HL-60 (cell line): ENCODE results near the gene CCR5AS.

Experiments used
- DNase-seq, 2 experiments: peaks; one replicate each; pipeline ENCODE4 v3.0.0-alpha.2; 2010 to 2020; ENCODE audit warnings: low read depth in 1 of 2, low spot score in 1 of 2
- H3K27ac ChIP-seq: fragments of 250-450 bp; sonication (Bioruptor Pico); replicated peaks from 2 replicates; pipeline ENCODE4 v1.5.1; 2020; ENCODE audit warnings: mild to moderate bottlenecking, moderate library complexity
- H3K27me3 ChIP-seq: fragments of 250-450 bp; sonication (Bioruptor Pico); 2 replicates; pipeline ENCODE4 v1.5.1; 2021; ENCODE audit warnings: mild to moderate bottlenecking, moderate library complexity; ENCODE audit not compliant: insufficient read depth, poor library complexity, severe bottlenecking
- H3K4me3 ChIP-seq: replicated peaks from 2 replicates; pipeline ENCODE4 v1.5.1; 2011; ENCODE audit warnings: mild to moderate bottlenecking, control low read depth, low read length; ENCODE audit not compliant: insufficient read depth
- GABPA ChIP-seq: IDR thresholded peaks from 2 replicates; pipeline ENCODE4 v1.6.1; 2012; ENCODE audit warnings: low read depth
- POLR2AphosphoS5 ChIP-seq: IDR thresholded peaks from 2 replicates; pipeline ENCODE4 v1.6.1; 2012; ENCODE audit warnings: low read depth
- SPI1 ChIP-seq: IDR thresholded peaks from 2 replicates; pipeline ENCODE4 v1.6.1; 2012; ENCODE audit warnings: low read depth, mild to moderate bottlenecking, borderline replicate concordance
- TF ChIP-seq, protein P1 (sequence below): IDR thresholded peaks from one replicate; pipeline ENCODE4 v1.5.1; 2011; ENCODE audit warnings: low read length, control low read depth, inconsistent platforms; ENCODE audit not compliant: insufficient read depth
- TF ChIP-seq, protein P2 (sequence below): IDR thresholded peaks from 2 replicates; pipeline ENCODE4 v1.6.1; 2012; ENCODE audit warnings: low read depth; ENCODE audit not compliant: insufficient replicate concordance

CCR5AS gene

DNA sequence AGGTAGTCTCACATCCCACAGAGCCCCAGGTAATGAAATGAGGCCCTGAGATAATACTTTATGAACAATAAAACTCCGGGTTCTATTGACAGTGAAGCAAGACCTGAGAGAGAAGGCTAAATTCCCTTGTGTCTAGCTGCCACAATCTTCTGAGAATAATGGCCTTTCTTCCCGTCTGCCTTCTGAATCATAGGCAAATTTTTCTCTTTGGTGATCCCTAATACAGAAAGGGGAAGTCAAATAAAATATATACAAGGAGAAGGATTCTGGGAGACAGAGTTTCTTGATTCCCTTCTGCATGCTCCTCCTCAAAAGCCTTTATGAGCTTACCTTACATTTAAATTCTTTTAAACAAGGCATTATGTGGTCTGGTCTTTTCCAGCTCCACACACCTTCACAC, 82.8 kb downstream of the CCR5AS start:
- Histone ChIP-seq H3K27me3 (no peaks in the 10 kb centered on the region), H3K4me3 (no peak overlapping the region), H3K27ac (no peak overlapping the region)
- TF ChIP-seq GABPA (no peak), SPI1 (peak; percentile 42)
- no peak for DNase-seq

DNA sequence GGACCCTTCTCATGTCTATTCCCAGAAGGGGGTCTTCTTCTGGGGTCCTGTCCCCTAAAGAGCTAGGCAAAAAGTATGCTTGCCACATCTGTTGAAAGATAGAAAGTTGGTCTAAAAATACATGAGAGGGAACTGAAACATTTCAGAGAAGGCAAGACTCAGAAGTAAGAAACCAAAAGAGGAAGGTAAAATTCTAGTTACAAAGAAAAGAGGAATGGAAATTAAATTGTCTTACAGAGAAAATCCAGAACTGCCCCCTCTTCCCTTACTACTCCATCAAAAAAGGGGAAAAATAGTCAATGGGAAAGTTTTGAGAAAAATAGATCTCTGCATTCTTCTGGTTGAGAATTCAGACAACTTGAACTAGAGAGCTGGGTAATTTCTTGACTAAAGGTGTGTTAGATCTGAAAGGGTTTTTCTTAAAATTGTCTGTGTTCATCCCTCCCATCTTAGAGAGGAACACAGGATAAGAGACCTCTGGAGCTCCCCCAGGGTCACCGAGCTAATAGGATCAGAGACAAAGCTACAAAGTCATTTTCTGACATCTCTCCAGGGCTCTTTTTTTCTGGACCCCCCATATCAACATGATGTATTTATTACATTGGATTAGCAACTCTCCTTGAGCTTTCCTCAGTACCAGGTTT, 85.3 kb downstream of the CCR5AS start:
- no peak overlapping the region; the same call in 1 of the 2 replicates for H3K27ac ChIP-seq
- DNase-seq: no peak
- no peak overlapping the region for H3K4me3 ChIP-seq

DNA sequence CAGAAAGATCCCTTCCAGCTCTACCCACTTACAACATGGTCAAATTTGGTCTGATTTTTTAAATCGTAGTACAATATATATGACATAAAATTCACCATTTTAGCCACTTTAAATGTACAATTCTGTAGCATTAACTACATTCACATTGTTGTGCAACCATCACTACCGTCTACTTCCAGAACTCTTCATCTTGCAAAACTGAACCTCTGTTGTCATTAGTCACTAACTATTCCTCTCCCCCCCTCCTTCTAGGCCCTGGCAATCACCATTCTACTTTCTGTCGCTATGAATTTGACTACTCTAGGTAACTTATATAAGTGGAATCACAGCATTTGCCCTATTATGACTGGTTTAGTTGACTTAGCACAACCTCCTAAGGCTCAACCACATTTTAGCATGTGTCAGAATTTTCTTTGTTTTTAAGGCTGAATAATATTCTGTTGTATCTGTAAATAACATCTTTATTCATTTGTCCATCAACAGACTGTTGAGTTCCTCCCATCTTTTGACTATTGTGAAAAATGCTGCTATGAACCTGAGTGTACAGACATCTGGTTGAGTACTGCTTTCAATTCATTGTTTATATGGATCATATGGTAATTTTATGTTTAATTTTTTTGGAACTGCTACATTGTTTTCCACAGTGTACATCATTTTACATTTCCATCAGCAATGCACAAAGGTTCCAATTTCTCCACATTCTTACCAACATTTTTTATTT, 88.5 kb downstream of the CCR5AS start:
- no peak for TF ChIP-seq POLR2AphosphoS5
- DNase-seq: peak in 1 of 2 experiments; percentile 59
- H3K4me3 ChIP-seq: no peak overlapping the region
- H3K27me3 ChIP-seq: no peaks in the 10 kb centered on the region
- H3K27ac ChIP-seq: 0 out of 2 replicates have a peak overlapping the region, but pooled peaks have one; percentile 3

More for the DNA sequence above, 85.3 kb downstream of the CCR5AS start:
- TF ChIP-seq, protein P1, sequence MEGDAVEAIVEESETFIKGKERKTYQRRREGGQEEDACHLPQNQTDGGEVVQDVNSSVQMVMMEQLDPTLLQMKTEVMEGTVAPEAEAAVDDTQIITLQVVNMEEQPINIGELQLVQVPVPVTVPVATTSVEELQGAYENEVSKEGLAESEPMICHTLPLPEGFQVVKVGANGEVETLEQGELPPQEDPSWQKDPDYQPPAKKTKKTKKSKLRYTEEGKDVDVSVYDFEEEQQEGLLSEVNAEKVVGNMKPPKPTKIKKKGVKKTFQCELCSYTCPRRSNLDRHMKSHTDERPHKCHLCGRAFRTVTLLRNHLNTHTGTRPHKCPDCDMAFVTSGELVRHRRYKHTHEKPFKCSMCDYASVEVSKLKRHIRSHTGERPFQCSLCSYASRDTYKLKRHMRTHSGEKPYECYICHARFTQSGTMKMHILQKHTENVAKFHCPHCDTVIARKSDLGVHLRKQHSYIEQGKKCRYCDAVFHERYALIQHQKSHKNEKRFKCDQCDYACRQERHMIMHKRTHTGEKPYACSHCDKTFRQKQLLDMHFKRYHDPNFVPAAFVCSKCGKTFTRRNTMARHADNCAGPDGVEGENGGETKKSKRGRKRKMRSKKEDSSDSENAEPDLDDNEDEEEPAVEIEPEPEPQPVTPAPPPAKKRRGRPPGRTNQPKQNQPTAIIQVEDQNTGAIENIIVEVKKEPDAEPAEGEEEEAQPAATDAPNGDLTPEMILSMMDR: no peak
- no peaks in the 10 kb centered on the region for H3K27me3 ChIP-seq

DNA sequence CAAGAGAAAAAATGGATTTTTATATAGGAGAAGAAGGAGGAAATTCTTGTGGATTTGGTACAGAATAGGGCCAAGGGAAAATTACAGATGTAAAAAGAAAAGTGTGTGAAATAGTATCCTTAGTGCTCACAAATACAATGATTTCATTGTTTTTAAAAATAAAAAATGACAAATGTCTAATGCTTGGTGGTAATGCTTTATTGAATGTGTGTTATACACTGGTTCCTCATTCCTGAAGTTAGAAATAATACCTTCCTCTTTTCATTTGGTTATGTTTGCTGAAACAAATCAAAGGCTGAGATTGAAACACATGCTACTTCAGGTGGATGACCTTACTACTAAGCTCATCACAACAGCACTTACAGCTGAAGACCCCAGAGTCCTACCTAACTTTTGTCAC, 90.7 kb downstream of the CCR5AS start:
- no peak for DNase-seq
- no peaks in the 10 kb centered on the region for H3K27me3 ChIP-seq
- TF ChIP-seq SPI1: peak; percentile 22; the same call in 1 of the 2 replicates
- TF ChIP-seq, protein P2, sequence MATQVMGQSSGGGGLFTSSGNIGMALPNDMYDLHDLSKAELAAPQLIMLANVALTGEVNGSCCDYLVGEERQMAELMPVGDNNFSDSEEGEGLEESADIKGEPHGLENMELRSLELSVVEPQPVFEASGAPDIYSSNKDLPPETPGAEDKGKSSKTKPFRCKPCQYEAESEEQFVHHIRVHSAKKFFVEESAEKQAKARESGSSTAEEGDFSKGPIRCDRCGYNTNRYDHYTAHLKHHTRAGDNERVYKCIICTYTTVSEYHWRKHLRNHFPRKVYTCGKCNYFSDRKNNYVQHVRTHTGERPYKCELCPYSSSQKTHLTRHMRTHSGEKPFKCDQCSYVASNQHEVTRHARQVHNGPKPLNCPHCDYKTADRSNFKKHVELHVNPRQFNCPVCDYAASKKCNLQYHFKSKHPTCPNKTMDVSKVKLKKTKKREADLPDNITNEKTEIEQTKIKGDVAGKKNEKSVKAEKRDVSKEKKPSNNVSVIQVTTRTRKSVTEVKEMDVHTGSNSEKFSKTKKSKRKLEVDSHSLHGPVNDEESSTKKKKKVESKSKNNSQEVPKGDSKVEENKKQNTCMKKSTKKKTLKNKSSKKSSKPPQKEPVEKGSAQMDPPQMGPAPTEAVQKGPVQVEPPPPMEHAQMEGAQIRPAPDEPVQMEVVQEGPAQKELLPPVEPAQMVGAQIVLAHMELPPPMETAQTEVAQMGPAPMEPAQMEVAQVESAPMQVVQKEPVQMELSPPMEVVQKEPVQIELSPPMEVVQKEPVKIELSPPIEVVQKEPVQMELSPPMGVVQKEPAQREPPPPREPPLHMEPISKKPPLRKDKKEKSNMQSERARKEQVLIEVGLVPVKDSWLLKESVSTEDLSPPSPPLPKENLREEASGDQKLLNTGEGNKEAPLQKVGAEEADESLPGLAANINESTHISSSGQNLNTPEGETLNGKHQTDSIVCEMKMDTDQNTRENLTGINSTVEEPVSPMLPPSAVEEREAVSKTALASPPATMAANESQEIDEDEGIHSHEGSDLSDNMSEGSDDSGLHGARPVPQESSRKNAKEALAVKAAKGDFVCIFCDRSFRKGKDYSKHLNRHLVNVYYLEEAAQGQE: no peak
- no peak overlapping the region for H3K4me3 ChIP-seq
- H3K27ac ChIP-seq: no peak overlapping the region

DNA sequence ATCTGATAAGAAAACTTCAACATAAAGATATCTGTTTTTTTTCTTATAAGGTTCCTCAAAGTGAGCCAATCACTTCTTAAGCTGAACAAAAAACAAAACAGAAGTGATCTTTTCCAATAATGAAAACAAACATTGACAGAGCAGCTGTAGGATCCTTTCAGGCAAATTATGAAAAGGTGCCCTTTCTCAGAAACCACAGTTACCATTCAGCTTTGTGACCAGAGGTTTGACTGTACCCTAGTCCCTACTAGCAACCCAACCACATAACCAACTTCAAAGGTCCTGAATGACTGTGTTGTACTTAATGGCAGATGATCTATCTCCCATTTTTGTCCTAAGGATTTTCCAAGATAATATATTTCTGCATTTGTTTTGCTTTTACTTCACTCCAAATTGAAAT, 92.3 kb downstream of the CCR5AS start:
- TF ChIP-seq, protein P1: no peak
- TF ChIP-seq SPI1 (no peak), GABPA (no peak), POLR2AphosphoS5 (no peak)
- TF ChIP-seq, protein P2: no peak
- H3K4me3 ChIP-seq: no peak overlapping the region
- DNase-seq: no peak
- H3K27me3 ChIP-seq: no peaks in the 10 kb centered on the region
- no peak overlapping the region for H3K27ac ChIP-seq
